HEK293 (cell line): ENCODE measurements around the gene PCYOX1L.

Experiments used
- CTCF ChIP-seq: fragments of 450-650 bp; formaldehyde crosslinking; IDR thresholded peaks from 2 replicates; pipeline ENCODE4 v1.5.1; 2016; ENCODE audit warnings: missing biosample characterization, missing genetic modification characterization
- GLIS2 ChIP-seq: fragments of 450-650 bp; formaldehyde crosslinking; IDR thresholded peaks from 2 replicates; pipeline ENCODE4 v1.5.1; 2016; ENCODE audit warnings: missing biosample characterization, missing genetic modification characterization
- PRDM10 ChIP-seq: fragments of 450-650 bp; formaldehyde crosslinking; IDR thresholded peaks from 2 replicates; pipeline ENCODE4 v1.5.1; 2016; ENCODE audit warnings: missing biosample characterization, missing genetic modification characterization
- SP2 ChIP-seq: fragments of 450-650 bp; formaldehyde crosslinking; IDR thresholded peaks from 2 replicates; pipeline ENCODE4 v1.5.1; 2016; ENCODE audit warnings: missing biosample characterization, missing genetic modification characterization
- ZBTB1 ChIP-seq: fragments of 450-650 bp; formaldehyde crosslinking; IDR thresholded peaks from 2 replicates; pipeline ENCODE4 v1.5.1; 2016; ENCODE audit warnings: missing biosample characterization, missing genetic modification characterization
- ZFP41 ChIP-seq: fragments of 450-650 bp; formaldehyde crosslinking; IDR thresholded peaks from 2 replicates; pipeline ENCODE4 v1.5.1; 2016; ENCODE audit warnings: missing biosample characterization, missing genetic modification characterization, borderline replicate concordance
- ZNF16 ChIP-seq: fragments of 450-650 bp; formaldehyde crosslinking; IDR thresholded peaks from 2 replicates; pipeline ENCODE4 v1.5.1; 2016; ENCODE audit warnings: low read depth, missing biosample characterization, missing genetic modification characterization
- ZNF19 ChIP-seq: fragments of 450-650 bp; formaldehyde crosslinking; IDR thresholded peaks from 2 replicates; pipeline ENCODE4; 2016; ENCODE audit warnings: missing biosample characterization, missing genetic modification characterization, low read depth
- ZNF362 ChIP-seq: fragments of 450-650 bp; formaldehyde crosslinking; IDR thresholded peaks from 2 replicates; pipeline ENCODE4 v1.5.1; 2016; ENCODE audit warnings: missing biosample characterization, missing genetic modification characterization
- ZNF670 ChIP-seq: fragments of 450-650 bp; formaldehyde crosslinking; IDR thresholded peaks from 2 replicates; pipeline ENCODE4 v1.5.1; 2016; ENCODE audit warnings: missing biosample characterization, missing genetic modification characterization, low read depth
- ZNF692 ChIP-seq: fragments of 450-650 bp; formaldehyde crosslinking; IDR thresholded peaks from 2 replicates; pipeline ENCODE4 v1.5.1; 2016; ENCODE audit warnings: missing biosample characterization, missing genetic modification characterization
- ZNF701 ChIP-seq: fragments of 450-650 bp; formaldehyde crosslinking; IDR thresholded peaks from 2 replicates; pipeline ENCODE4 v1.5.1; 2016; ENCODE audit warnings: missing biosample characterization, missing genetic modification characterization

- no peak for TF ChIP-seq PRDM10 (tag by site-specific recombination)
- no peak for TF ChIP-seq CTCF (tag by site-specific recombination)
- no peak for TF ChIP-seq ZNF692 (tag by site-specific recombination)
- no peak for TF ChIP-seq SP2 (tag by site-specific recombination)
- TF ChIP-seq ZNF701 (tag by site-specific recombination), result no peak
- TF ChIP-seq ZBTB1 (tag by site-specific recombination), result no peak
- no peak for TF ChIP-seq ZNF670 (tag by site-specific recombination)
- no peak for TF ChIP-seq ZNF19
- no peak for TF ChIP-seq ZFP41 (tag by site-specific recombination)
- TF ChIP-seq ZNF16 (tag by site-specific recombination), result no peak
- TF ChIP-seq ZNF362 (tag by site-specific recombination), result no peak
- no peak for TF ChIP-seq GLIS2 (tag by site-specific recombination)
Observed at GRCh38 chr5:149399775-149400174, 41.9 kb downstream of the PCYOX1L start.
